Ascending aorta (tissue), 2 donors: ENCODE data around the gene PXDC1. TPM values are rescaled to one million over a fixed set of nuclear protein-coding genes. Genes with fewer than 3 reads are reported as not detected.

Source experiments
- DNase-seq, 2 donors: peaks; one replicate each; pipeline ENCODE4 v3.0.0-alpha.2; 2019; ENCODE audit warnings: low spot score in 2 of 2
- H3K27ac ChIP-seq, 2 donors: fragments of 200-600 bp; sonication (generic); one replicate each; pipeline ENCODE4 v1.5.1; 2016 to 2017; ENCODE audit warnings: mild to moderate bottlenecking in 1 of 2
- H3K27me3 ChIP-seq: fragments of 200-600 bp; sonication (generic); one replicate; pipeline ENCODE4 v1.5.1; 2017
- H3K36me3 ChIP-seq, 2 donors: fragments of 200-600 bp; sonication (generic); one replicate each; pipeline ENCODE4 v1.5.1; 2016
- H3K4me1 ChIP-seq, 2 donors: fragments of 200-600 bp; sonication (generic); one replicate each; pipeline ENCODE4 v1.5.1; 2016 to 2017; ENCODE audit warnings: mild to moderate bottlenecking in 1 of 2
- H3K4me3 ChIP-seq, 2 donors: fragments of 200-600 bp; sonication (generic); one replicate each; pipeline ENCODE4 v1.5.1; 2016 to 2017; ENCODE audit warnings: mild to moderate bottlenecking in 1 of 2
- H3K9me3 ChIP-seq, 2 donors: fragments of 200-600 bp; sonication (generic); one replicate each; pipeline ENCODE4 v1.5.1; 2016
- intact Hi-C: fragments of 100-400 bp; cut with DNase I; formaldehyde crosslinking; loops from one replicate; pipeline ENCODE4 v1.15.1; 2023
- total RNA-seq: library from RNA; depleted of rRNA; stranded (reverse); fragments of >200 nt; gene quantifications from one replicate; pipeline ENCODE4 v1.1.0, GENCODE V29; 2016
- TF ChIP-seq, protein P1 (sequence below), 3 experiments: fragments of 200-600 bp in 2 of 3; fragments of 450-650 bp in 1 of 3; sonication (generic) in 2 of 3; IDR thresholded peaks; one replicate each; pipeline ENCODE4 v1.5.1; 2016 to 2019; ENCODE audit warnings: antibody characterized with exemption in 3 of 3, mild to moderate bottlenecking in 1 of 3, moderate library complexity in 1 of 3

PXDC1 gene
- total RNA-seq, 1 donor from 2014 or later = 310 TPM

DNA sequence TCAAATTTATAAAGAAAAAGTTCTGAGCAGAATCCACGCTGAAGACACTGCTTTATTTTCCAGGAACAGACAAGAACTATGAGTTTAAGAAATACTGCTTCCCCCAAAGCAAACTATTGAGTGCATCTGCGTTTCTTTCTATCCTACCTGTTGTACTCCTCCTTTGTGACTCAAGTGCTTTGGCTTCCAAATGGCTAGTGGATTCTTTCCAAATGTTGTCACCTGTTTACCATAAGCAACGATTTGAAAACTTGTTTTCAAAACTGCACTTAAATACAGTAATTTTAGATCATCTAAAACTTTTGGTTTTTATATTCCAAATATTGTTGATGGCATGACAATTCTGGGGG, 9.5 kb downstream of the PXDC1 start:
- Histone ChIP-seq H3K27ac (peak overlapping the region; percentile 100), H3K36me3 (peaks cover 28 to 41% of the 10 kb centered on the region in 2 donors), H3K27me3 (no peaks in the 10 kb centered on the region), H3K4me1 (peaks cover 44 to 92% of the 10 kb centered on the region in 2 donors), H3K9me3 (no peaks in the 10 kb centered on the region), H3K4me3 (peak overlapping the region; percentile 37 to 82)
- intact Hi-C loops = loop anchor here (1.0 to 10.0 kb wide), 5 partner anchors 107 to 393 kb away; partner anchors contain the start of genes ECI2 and FAM50B
- TF ChIP-seq, protein P1, sequence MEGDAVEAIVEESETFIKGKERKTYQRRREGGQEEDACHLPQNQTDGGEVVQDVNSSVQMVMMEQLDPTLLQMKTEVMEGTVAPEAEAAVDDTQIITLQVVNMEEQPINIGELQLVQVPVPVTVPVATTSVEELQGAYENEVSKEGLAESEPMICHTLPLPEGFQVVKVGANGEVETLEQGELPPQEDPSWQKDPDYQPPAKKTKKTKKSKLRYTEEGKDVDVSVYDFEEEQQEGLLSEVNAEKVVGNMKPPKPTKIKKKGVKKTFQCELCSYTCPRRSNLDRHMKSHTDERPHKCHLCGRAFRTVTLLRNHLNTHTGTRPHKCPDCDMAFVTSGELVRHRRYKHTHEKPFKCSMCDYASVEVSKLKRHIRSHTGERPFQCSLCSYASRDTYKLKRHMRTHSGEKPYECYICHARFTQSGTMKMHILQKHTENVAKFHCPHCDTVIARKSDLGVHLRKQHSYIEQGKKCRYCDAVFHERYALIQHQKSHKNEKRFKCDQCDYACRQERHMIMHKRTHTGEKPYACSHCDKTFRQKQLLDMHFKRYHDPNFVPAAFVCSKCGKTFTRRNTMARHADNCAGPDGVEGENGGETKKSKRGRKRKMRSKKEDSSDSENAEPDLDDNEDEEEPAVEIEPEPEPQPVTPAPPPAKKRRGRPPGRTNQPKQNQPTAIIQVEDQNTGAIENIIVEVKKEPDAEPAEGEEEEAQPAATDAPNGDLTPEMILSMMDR (IDR thresholded peaks at IDR 0.05) = no peak
- no peak for DNase-seq

DNA sequence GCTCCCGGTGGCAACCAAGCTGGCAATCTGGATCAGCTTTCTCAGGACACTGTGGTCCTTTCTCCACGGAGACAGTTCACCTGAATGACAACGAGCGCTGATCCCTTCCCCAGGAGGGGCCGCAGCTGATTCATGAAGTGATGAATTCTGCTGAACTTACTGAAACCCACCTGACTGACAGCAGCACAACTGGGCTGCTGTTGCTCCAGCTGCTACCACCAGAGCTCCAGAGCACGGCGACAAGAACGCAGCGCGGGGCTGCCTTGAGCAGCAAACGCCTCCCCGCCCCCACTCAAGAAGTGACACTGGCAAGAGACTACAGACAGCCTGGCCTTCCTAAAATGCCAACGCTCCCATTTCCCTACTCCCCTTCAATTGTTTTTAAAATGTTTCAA, 10.0 kb downstream of the PXDC1 start:
- TF ChIP-seq, protein P1 (IDR thresholded peaks at IDR 0.05) = no peak
- peaks cover 30 to 44% of the 10 kb centered on the region in 2 donors for H3K36me3 ChIP-seq
- H3K4me1 ChIP-seq = peaks cover 41 to 94% of the 10 kb centered on the region in 2 donors
- peak overlapping the region; percentile 13 to 82 for H3K4me3 ChIP-seq
- no peak for DNase-seq
- H3K27ac ChIP-seq = peak overlapping the region; percentile 100
- no peaks in the 10 kb centered on the region for H3K9me3 ChIP-seq
- intact Hi-C loops = loop anchor here (5.0 to 10.0 kb wide), 2 partner anchors 236 to 393 kb away; partner anchors contain the start of gene ECI2
- H3K27me3 ChIP-seq = no peaks in the 10 kb centered on the region

DNA sequence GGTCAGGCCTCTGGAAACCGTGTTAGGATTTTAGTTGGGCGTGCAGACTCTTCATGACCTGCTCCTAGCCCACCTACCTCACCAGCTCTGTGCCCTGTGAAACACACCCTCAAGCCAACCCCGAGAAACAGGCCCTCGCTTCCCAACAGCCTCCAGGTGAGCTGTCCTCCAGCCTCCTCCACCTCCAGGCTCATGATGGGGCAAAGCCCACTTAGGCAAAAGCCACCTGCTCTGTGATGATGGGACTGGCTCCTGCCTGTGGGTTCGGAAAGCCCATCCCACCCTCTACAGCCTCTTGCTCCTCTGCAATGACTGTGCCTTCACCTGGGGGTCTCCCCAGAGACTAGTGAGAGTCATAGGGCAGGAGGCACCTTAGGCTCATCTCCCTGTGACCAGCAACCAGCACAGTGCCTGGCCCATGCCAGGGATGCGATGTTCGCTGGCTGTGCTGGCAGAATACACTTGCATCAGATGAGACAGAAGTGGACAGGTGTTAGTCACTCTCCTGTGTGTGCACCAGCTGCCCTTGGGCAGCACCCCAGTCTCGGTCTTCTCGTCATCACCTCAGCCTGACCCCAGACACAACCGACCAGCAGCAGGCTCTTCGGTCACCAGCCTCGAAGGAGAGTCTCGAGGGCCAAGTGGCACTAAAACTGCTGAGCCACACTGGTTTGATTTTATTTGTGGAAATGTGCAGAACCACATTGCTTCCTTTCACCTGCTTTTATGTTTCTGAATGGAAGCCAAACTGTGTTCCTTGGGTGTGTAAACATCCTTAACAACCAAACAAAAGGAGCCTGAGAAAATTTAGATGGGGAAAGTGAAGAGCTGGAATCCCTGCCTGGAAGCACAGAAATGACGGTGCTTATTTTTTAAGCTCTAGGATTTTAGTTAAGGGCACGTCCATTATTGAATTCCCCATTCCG, 10.7 kb downstream of the PXDC1 start:
- peak overlapping the region; percentile 13 to 82 for H3K4me3 ChIP-seq
- no peaks in the 10 kb centered on the region for H3K9me3 ChIP-seq
- peaks cover 38 to 93% of the 10 kb centered on the region in 2 donors for H3K4me1 ChIP-seq
- TF ChIP-seq, protein P1 (IDR thresholded peaks at IDR 0.05) = no peak
- intact Hi-C loops = loop anchor here (5.0 to 10.0 kb wide), 2 partner anchors 236 to 394 kb away; partner anchors contain the start of gene ECI2
- H3K27ac ChIP-seq = peak overlapping the region; percentile 100
- no peak for DNase-seq
- H3K27me3 ChIP-seq = no peaks in the 10 kb centered on the region
- peaks cover 33 to 46% of the 10 kb centered on the region in 2 donors for H3K36me3 ChIP-seq

DNA sequence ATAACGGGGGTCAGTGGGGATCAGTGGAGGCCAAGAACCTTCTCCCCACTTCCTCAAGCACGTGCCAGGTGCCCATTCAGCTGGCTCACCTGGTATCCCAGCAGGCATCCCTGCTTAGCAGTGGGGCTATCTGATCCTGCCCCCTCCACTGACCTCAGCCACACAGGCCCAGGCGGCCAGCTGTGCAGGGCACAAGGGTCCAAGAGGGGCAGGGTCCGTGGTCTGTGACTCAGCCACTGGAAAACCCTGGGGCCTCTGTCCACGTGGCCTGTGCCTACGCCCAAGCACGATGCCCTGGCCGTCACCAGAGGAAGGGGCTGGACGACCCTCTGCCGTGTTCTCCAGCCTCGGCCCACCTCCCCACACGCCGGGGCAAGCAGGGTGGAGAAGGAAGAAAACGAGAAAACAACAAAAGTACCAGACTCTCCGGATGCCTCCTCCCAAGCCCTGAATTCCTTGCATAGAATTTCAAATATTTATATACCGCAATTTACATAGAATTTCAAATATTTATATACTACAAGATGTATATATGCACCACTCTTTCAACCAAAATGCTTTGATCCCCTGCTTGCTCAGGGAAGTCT, 12.1 kb downstream of the PXDC1 start:
- no peaks in the 10 kb centered on the region for H3K27me3 ChIP-seq
- TF ChIP-seq, protein P1 (IDR thresholded peaks at IDR 0.05) = no peak
- H3K27ac ChIP-seq = peak overlapping the region; percentile 45 to 100
- DNase-seq = peak in 1 of 2 donors; percentile 62
- no peaks in the 10 kb centered on the region for H3K9me3 ChIP-seq
- intact Hi-C loops = loop anchor here (10.0 kb wide), 1 partner anchor 625 kb away; the partner anchor contains the start of gene BPHL
- H3K4me3 ChIP-seq = peak overlapping the region; percentile 10 to 82
- peaks cover 46 to 50% of the 10 kb centered on the region in 2 donors for H3K36me3 ChIP-seq
- H3K4me1 ChIP-seq = peaks cover 31 to 86% of the 10 kb centered on the region in 2 donors

DNA sequence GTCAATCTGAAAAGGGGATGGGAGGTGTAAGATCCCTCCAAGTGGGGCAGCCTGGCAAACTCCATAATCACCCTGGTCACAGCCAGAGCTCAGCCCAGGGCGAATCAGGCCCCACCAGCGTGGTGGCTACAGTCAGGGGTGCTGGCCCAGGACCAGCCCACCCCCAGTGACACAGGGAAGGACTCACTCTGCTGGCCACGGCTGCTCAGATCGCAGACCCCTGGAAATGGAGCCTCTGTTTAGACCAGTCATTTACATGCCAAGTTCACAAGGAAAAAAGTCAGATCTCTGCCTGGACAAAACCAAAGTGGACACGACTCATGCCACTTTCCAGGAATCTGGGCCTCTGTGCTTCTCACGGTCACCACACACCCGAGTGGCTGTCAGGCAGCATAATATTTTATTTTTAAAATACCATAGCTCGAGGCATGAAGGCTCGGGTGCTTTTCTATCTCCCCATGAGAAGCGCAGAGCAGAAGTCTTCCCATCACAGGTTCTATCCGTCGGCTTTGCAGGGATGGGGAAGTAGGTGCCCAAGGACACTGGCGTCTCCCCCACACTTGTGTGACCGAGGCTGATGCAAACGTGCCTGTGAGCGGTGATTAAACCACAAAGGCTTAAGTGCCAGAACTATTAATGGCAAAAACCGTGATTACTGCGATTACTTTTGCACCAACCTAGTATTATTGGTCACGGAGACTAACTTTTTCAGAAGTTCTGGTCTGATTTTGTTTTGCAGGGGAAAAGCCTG, 13.0 kb downstream of the PXDC1 start:
- Histone ChIP-seq H3K36me3 (peaks cover 54 to 59% of the 10 kb centered on the region in 2 donors), H3K4me3 (peak overlapping the region in 1 of 2 donors; percentile 82), H3K4me1 (peaks cover 32 to 88% of the 10 kb centered on the region in 2 donors), H3K9me3 (no peaks in the 10 kb centered on the region), H3K27me3 (no peaks in the 10 kb centered on the region), H3K27ac (peak overlapping the region; percentile 45 to 100)
- DNase-seq = peak in 1 of 2 donors; percentile 58
- intact Hi-C loops = loop anchor here (10.0 kb wide), 1 partner anchor 624 kb away; the partner anchor contains the start of gene BPHL
- TF ChIP-seq, protein P1 (IDR thresholded peaks at IDR 0.05) = no peak
